Gastroesophageal sphincter (tissue), 3 donors: ENCODE measurements around the gene PPM1B.

Experiments
- POLR2A ChIP-seq, 2 donors: fragments of 450-650 bp; IDR thresholded peaks; one replicate each; pipeline ENCODE4 v1.6.1; 2017; ENCODE audit warnings: antibody characterized with exemption in 2 of 2, mild to moderate bottlenecking in 2 of 2, moderate library complexity in 1 of 2
- TF ChIP-seq, protein P1 (sequence below), 4 experiments: fragments of 200-600 bp in 2 of 4; fragments of 450-650 bp in 2 of 4; sonication (generic) in 1 of 4; IDR thresholded peaks; one replicate each; pipeline ENCODE4 v1.5.1; 2017 to 2019; ENCODE audit warnings: antibody characterized with exemption in 4 of 4, mild to moderate bottlenecking in 2 of 4, moderate library complexity in 2 of 4

DNA sequence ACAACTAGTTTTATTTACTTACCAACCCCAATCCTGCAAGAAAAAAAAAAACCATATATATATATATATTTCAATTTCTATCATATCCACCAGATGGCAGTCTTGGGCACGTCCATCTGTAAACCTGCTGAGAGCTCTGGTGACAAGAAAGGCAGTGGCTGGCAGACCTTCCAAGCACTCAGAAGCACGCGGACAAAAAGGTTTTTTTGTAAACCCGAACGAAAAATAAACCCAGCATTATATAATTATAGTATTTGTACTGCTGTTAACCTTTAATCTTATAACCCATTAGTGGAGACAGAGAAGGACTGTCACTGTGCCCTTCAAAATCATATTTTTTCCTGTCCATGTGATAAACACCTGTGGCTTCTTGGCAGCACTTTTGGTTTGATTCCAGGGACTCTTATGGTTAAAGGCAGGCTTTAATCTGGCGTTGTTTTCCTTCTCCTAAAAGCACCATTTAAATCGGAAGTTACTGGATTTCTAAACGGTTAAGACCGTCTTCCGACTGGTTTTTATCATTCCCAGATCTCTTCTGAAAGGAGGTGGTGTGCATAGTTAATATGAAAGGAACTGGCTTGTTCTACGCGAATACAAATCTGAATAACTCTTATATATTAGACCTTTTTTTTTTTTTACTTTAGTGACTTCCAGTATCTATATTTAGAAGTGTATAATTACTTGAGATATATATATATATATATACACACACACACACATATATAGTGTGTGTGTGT, 75.6 kb downstream of the PPM1B start:
- TF ChIP-seq, protein P1, sequence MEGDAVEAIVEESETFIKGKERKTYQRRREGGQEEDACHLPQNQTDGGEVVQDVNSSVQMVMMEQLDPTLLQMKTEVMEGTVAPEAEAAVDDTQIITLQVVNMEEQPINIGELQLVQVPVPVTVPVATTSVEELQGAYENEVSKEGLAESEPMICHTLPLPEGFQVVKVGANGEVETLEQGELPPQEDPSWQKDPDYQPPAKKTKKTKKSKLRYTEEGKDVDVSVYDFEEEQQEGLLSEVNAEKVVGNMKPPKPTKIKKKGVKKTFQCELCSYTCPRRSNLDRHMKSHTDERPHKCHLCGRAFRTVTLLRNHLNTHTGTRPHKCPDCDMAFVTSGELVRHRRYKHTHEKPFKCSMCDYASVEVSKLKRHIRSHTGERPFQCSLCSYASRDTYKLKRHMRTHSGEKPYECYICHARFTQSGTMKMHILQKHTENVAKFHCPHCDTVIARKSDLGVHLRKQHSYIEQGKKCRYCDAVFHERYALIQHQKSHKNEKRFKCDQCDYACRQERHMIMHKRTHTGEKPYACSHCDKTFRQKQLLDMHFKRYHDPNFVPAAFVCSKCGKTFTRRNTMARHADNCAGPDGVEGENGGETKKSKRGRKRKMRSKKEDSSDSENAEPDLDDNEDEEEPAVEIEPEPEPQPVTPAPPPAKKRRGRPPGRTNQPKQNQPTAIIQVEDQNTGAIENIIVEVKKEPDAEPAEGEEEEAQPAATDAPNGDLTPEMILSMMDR (IDR thresholded peaks at IDR 0.05): peak; percentile 27 to 72 (median 38)
- no peak for TF ChIP-seq POLR2A (IDR thresholded peaks at IDR 0.05)
